ENCODE measurements around the gene ZNF367.

DNA sequence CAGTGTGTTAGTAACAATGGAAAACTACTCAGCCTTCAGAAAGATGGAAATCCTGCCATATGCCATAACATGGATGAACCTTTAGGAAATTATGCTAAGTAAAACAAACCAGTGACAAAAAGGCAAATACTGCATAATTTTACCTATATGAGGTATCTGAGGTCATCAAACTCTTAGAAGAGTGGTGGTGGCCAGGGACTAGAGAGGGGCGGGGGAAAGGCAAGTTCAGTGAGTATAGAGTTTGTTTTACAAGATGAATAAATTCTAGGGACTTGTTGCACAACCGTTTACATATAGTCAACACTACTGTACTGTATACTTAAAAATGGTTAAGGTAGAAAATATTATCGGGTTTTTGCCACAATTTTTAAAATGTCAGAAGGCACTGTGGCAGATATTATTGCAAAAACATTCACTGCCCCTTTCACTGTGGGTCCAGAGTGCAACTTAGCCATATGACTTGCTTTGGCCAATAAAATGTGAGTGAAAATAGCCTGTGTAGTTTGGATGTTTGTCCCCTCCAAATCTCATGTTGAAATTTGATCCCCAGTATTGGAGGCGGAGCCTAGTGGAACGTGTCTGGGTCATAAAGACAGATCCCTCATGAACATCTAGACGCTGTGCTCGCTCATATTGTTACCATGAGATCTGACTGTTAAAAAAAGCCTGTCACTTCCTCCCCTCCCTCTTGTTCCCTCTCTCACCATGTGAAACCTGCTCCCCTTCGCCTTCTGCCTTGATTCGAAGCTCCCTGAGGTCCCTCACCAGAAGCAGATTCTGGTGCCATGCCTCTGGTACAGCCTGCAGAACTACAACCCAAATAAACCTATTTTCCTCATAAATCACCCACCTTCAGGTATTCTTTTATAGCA, 9.5 kb downstream of the ZNF367 start:
- TF ChIP-seq CTCF (IDR thresholded peaks at IDR 0.05) (no peak), POLR2A (IDR thresholded peaks at IDR 0.05) (no peak)
